Activated naive CD8-positive, alpha-beta T cell (primary cell): Measurements from ENCODE around the gene DNAH5.

Experiments
- H3K27ac Mint-ChIP-seq: one replicate; pipeline ENCODE4 v1.8.0; 2021; ENCODE audit warnings: mixed read lengths
- H3K27me3 Mint-ChIP-seq: one replicate; pipeline ENCODE4 v1.8.0; 2021; ENCODE audit warnings: mixed read lengths
- H3K36me3 Mint-ChIP-seq: one replicate; pipeline ENCODE4 v1.8.0; 2021; ENCODE audit warnings: mixed read lengths
- H3K4me1 Mint-ChIP-seq: one replicate; pipeline ENCODE4 v1.8.0; 2021; ENCODE audit warnings: low read depth, mixed read lengths
- H3K4me3 Mint-ChIP-seq: one replicate; pipeline ENCODE4 v1.8.0; 2021; ENCODE audit warnings: mild to moderate bottlenecking, mixed read lengths
- H3K9me3 Mint-ChIP-seq: one replicate; pipeline ENCODE4 v1.8.0; 2021; ENCODE audit warnings: low read depth, mixed read lengths

The DNAH5 gene

GRCh38 chr5:13745508-13745907 lies 199.0 kb downstream of the DNAH5 start:
- H3K4me3 Mint-ChIP-seq: no peak overlapping the region
- no peaks in the 10 kb centered on the region for H3K36me3 Mint-ChIP-seq
- no peaks in the 10 kb centered on the region for H3K27me3 Mint-ChIP-seq
- H3K4me1 Mint-ChIP-seq: no peaks in the 10 kb centered on the region
- no peaks in the 10 kb centered on the region for H3K9me3 Mint-ChIP-seq
- no peak overlapping the region for H3K27ac Mint-ChIP-seq

DNA sequence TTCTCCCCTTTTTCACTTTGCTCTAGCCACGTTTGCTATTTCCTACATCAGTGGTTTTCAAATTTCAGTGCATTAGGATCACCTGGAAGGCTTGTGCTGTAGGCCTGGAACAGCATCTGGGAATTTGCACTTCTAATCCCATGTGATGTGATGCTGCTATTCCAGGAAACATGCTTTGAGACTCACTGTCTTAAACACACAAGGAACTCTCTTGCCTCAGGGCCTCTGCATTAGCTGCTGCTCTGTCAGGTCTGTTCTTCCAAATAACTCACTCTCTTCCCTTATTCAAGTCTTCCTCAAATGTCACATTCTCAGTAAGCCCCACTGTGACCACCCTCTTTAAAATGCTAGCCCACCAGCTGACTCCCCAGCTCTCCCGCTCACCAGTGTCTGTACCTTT lies 204.0 kb downstream of the DNAH5 start:
- Mint-ChIP-seq H3K27ac (no peak overlapping the region), H3K4me1 (no peaks in the 10 kb centered on the region), H3K4me3 (no peak overlapping the region), H3K36me3 (no peaks in the 10 kb centered on the region), H3K27me3 (no peaks in the 10 kb centered on the region), H3K9me3 (peaks cover 13% of the 10 kb centered on the region)

DNA sequence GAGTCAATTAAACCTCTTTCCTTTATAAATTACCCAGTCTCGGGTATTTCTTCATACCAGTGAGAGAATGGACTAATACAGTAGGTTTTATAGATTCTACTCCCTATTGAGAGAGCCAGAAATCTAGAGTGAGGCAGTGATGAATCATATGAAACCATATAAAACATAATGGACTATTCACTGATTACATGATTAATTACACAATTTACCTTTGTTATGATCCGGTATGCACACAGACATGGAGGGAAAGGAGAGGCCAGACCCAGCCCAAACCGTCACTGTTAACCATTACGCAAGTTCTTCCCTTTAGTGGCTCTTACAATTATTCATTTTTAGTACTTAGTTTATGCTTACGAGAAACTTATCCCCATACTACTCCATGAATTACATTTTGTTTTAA lies 205.0 kb downstream of the DNAH5 start:
- Mint-ChIP-seq H3K27ac (no peak overlapping the region), H3K36me3 (no peaks in the 10 kb centered on the region), H3K4me1 (no peaks in the 10 kb centered on the region), H3K27me3 (no peaks in the 10 kb centered on the region), H3K4me3 (no peak overlapping the region), H3K9me3 (peaks cover 14% of the 10 kb centered on the region)

DNA sequence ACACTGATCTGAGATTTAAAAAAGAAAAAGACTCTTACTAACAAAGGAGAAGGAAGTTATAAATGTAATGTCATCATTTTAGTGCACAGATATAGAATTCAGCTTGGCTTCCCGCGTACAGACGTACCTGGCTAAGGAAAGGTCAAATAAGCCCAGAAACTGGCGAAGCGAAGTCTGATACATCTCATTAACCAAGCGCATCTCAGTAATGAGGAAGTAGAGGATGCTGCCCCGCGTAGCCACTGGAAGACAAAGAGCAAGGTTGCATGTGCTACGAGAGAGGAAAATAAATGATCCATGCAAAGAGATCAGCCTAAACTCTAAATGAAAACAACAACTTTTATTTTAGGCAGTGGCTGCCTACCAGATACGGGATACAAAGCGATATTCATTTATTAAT lies 208.8 kb downstream of the DNAH5 start:
- Mint-ChIP-seq H3K36me3 (no peaks in the 10 kb centered on the region), H3K4me1 (no peaks in the 10 kb centered on the region), H3K27ac (no peak overlapping the region), H3K27me3 (no peaks in the 10 kb centered on the region), H3K9me3 (peaks cover 14% of the 10 kb centered on the region), H3K4me3 (no peak overlapping the region)

DNA sequence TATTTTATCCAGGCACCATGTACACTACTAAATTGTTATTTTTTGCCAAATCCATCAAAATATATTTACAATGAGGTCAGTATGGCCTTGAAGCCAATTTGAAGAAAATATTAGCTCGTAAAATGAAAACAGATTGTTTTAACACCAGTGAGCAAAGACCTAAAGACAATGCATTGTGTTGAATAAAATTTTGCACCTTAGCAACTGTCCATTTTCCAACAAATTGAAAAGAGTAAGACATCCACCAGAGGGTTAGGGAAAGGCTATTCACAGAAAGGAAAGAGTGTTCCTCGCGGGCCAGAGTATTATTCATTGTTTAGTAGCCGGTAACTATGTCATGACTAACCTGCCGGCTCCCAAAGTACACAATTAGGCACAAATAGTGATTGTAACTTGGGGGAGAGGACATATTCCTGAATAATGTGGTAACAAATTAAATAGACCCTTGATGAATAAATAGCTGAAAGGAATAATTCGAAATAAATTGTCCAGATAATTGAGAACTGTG lies 213.3 kb downstream of the DNAH5 start:
- H3K9me3 Mint-ChIP-seq: peaks cover 6% of the 10 kb centered on the region
- H3K4me3 Mint-ChIP-seq: no peak overlapping the region
- H3K4me1 Mint-ChIP-seq: no peaks in the 10 kb centered on the region
- no peak overlapping the region for H3K27ac Mint-ChIP-seq
- H3K36me3 Mint-ChIP-seq: no peaks in the 10 kb centered on the region
- H3K27me3 Mint-ChIP-seq: no peaks in the 10 kb centered on the region

GRCh38 chr5:13708906-13709305 lies 235.6 kb downstream of the DNAH5 start:
- no peaks in the 10 kb centered on the region for H3K27me3 Mint-ChIP-seq
- H3K27ac Mint-ChIP-seq: no peak overlapping the region
- no peak overlapping the region for H3K4me3 Mint-ChIP-seq

GRCh38 chr5:13708432-13708831 lies 236.1 kb downstream of the DNAH5 start:
- Mint-ChIP-seq H3K4me1 (no peaks in the 10 kb centered on the region), H3K4me3 (no peak overlapping the region), H3K27me3 (no peaks in the 10 kb centered on the region), H3K9me3 (peaks cover 7% of the 10 kb centered on the region), H3K27ac (no peak overlapping the region), H3K36me3 (no peaks in the 10 kb centered on the region)

More at GRCh38 chr5:13708906-13709305, 235.6 kb downstream of the DNAH5 start:
- peaks cover 9% of the 10 kb centered on the region for H3K9me3 Mint-ChIP-seq
- H3K36me3 Mint-ChIP-seq: no peaks in the 10 kb centered on the region
- H3K4me1 Mint-ChIP-seq: no peaks in the 10 kb centered on the region

- Mint-ChIP-seq H3K4me3 (no peak overlapping the region), H3K4me1 (no peaks in the 10 kb centered on the region), H3K27me3 (no peaks in the 10 kb centered on the region)
Measured at GRCh38 chr5:13704396-13704795, 240.1 kb downstream of the DNAH5 start.

DNA sequence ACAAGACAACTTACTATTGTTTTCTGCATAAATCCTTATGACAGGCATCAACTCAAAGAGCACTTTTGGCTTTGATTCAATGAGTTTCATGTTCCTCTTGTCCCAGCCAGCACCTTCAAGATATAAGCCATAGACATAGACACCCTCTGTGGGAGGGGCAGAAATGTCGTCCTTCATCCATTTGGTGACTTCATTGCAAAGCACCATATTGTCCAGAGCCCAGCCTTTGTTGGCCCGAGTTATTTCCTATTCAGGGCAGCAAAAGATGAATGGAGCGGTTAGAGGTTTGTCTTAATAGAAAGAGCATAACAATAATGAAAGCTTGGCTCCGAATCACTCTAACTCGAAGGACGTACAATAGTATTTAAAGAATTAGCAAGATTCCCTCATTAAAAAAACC lies 243.9 kb downstream of the DNAH5 start:
- H3K4me1 Mint-ChIP-seq: no peaks in the 10 kb centered on the region
- no peaks in the 10 kb centered on the region for H3K27me3 Mint-ChIP-seq
- H3K36me3 Mint-ChIP-seq: no peaks in the 10 kb centered on the region
- no peak overlapping the region for H3K27ac Mint-ChIP-seq
- no peaks in the 10 kb centered on the region for H3K9me3 Mint-ChIP-seq
- no peak overlapping the region for H3K4me3 Mint-ChIP-seq

More at GRCh38 chr5:13704396-13704795, 240.1 kb downstream of the DNAH5 start:
- H3K27ac Mint-ChIP-seq: no peak overlapping the region
- no peaks in the 10 kb centered on the region for H3K36me3 Mint-ChIP-seq
- H3K9me3 Mint-ChIP-seq: no peaks in the 10 kb centered on the region

DNA sequence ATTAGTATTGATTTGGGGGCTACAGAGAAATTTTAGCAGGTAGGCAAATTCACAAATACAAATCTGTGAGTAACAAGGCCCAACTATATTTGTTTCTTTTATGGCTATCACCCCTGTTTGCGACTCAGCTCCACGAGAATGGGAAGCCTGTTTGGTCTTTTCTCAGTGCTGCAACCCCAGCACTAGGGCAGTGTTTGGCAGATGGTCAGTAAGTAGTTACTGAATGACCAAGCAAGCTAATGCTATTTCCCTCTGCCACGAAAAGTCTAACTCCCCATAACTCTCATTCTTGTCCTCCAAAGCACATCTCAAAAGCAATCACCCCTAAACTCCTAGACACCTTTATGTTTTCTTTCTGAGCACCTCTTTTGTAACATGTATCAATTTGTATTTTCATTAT lies 245.6 kb downstream of the DNAH5 start:
- Mint-ChIP-seq H3K9me3 (no peaks in the 10 kb centered on the region), H3K4me1 (no peaks in the 10 kb centered on the region), H3K27ac (no peak overlapping the region), H3K36me3 (no peaks in the 10 kb centered on the region), H3K27me3 (no peaks in the 10 kb centered on the region), H3K4me3 (no peak overlapping the region)

DNA sequence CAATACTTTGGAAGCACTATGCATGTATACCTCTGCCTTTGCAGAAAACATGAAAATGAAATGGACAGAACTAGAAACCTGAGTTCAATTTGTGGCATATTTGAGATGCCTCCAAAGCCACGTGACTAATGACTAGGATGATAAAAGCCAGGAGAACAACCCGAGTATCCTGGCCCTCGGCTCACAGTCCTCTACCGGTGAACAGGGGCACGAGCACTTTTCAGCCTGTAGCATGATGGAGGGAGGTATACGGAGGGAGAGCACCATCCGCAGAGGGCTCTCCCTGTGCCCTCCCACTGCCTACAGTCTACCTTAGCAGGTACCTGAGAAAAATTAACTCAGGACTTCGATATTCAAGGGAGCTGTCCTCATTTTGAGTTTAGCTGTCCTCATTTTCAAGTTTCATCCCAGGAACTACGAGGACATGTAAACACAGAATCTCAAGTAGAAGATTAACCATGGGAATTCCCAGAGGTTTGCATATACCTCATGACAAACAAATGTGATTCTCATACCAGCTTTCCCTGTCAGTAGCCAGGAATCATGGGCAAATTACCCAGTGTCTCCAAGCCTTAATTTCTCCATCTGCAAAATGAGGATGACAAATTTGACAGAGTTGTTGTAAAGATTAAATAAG lies 249.3 kb downstream of the DNAH5 start:
- Mint-ChIP-seq H3K4me1 (no peaks in the 10 kb centered on the region), H3K36me3 (no peaks in the 10 kb centered on the region), H3K9me3 (no peaks in the 10 kb centered on the region), H3K27ac (no peak overlapping the region), H3K4me3 (no peak overlapping the region), H3K27me3 (no peaks in the 10 kb centered on the region)

- Mint-ChIP-seq H3K27ac (no peak overlapping the region), H3K27me3 (no peaks in the 10 kb centered on the region), H3K36me3 (no peaks in the 10 kb centered on the region), H3K4me3 (no peak overlapping the region), H3K9me3 (peaks cover 7% of the 10 kb centered on the region), H3K4me1 (no peaks in the 10 kb centered on the region)
Measured at GRCh38 chr5:13692172-13692571, 252.3 kb downstream of the DNAH5 start.

- H3K36me3 Mint-ChIP-seq: no peaks in the 10 kb centered on the region
- no peaks in the 10 kb centered on the region for H3K4me1 Mint-ChIP-seq
- no peaks in the 10 kb centered on the region for H3K9me3 Mint-ChIP-seq
- H3K27me3 Mint-ChIP-seq: no peaks in the 10 kb centered on the region
- H3K27ac Mint-ChIP-seq: no peak overlapping the region
- H3K4me3 Mint-ChIP-seq: no peak overlapping the region
Measured at GRCh38 chr5:13676531-13676930, 268.0 kb downstream of the DNAH5 start.

GRCh38 chr5:13674391-13674790 lies 270.1 kb downstream of the DNAH5 start:
- no peaks in the 10 kb centered on the region for H3K4me1 Mint-ChIP-seq
- no peak overlapping the region for H3K27ac Mint-ChIP-seq
- no peaks in the 10 kb centered on the region for H3K36me3 Mint-ChIP-seq
- no peak overlapping the region for H3K4me3 Mint-ChIP-seq
- no peaks in the 10 kb centered on the region for H3K27me3 Mint-ChIP-seq
- H3K9me3 Mint-ChIP-seq: no peaks in the 10 kb centered on the region

- Mint-ChIP-seq H3K27ac (no peak overlapping the region), H3K36me3 (no peaks in the 10 kb centered on the region), H3K27me3 (no peaks in the 10 kb centered on the region), H3K4me1 (no peaks in the 10 kb centered on the region), H3K4me3 (no peak overlapping the region), H3K9me3 (no peaks in the 10 kb centered on the region)
Measured at GRCh38 chr5:13673511-13673910, 271.0 kb downstream of the DNAH5 start.

DNA sequence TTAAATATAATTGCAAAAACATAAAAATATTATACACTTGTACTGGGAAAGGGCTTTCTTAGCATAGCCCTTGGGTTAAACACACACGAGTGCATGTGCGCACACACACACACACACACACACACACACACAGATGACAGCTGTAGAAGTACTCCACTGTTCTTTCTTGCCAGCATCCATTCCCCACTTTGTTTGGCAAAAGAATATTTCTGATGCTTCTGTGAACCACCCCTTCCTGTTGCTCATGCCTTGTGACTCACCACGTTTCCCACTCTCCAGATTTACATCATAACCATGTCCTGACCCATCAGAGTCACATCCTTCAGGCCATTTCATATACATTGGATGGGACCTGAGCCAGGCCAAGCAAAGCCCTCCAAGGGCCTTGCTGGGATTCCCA lies 280.1 kb downstream of the DNAH5 start:
- H3K4me1 Mint-ChIP-seq: no peaks in the 10 kb centered on the region
- H3K36me3 Mint-ChIP-seq: no peaks in the 10 kb centered on the region
- no peaks in the 10 kb centered on the region for H3K27me3 Mint-ChIP-seq
- no peak overlapping the region for H3K4me3 Mint-ChIP-seq
- no peaks in the 10 kb centered on the region for H3K9me3 Mint-ChIP-seq
- H3K27ac Mint-ChIP-seq: no peak overlapping the region
